Activated naive CD4-positive, alpha-beta T cell treated with Interleukin-2 at 50 U/mL for 16 hours (primary cell): Measurements from ENCODE around the gene C1orf174.
A peak's percentile ranks its signal among the peaks of the same experiment; 100 is the strongest.

Experiments
- DNase-seq: peaks from one replicate; pipeline ENCODE4 v3.0.0-alpha.2; 2020

The C1orf174 gene

GRCh38 chr1:3908886-3909517 is 8.9 kb upstream of the C1orf174 start:
- DNase-seq = no peak

GRCh38 chr1:3907621-3908165 is 7.6 kb upstream of the C1orf174 start:
- no peak for DNase-seq

GRCh38 chr1:3907031-3907534 is 7.0 kb upstream of the C1orf174 start:
- DNase-seq = peak; percentile 30

- DNase-seq = no peak
Observed at GRCh38 chr1:3906672-3907020, 6.6 kb upstream of the C1orf174 start.

GRCh38 chr1:3905953-3906671 is 6.0 kb upstream of the C1orf174 start:
- no peak for DNase-seq

GRCh38 chr1:3905266-3905952 is 5.3 kb upstream of the C1orf174 start:
- DNase-seq = no peak

- no peak for DNase-seq
Observed at GRCh38 chr1:3904843-3905185, 4.7 kb upstream of the C1orf174 start.

GRCh38 chr1:3904006-3904842 is 4.2 kb upstream of the C1orf174 start:
- DNase-seq = no peak

GRCh38 chr1:3903141-3904005 is 3.3 kb upstream of the C1orf174 start:
- no peak for DNase-seq

- DNase-seq = no peak
Observed at GRCh38 chr1:3902571-3903091, 2.6 kb upstream of the C1orf174 start.

GRCh38 chr1:3902111-3902511 is 2.0 kb upstream of the C1orf174 start:
- DNase-seq = peak; percentile 32

- peak; percentile 91 for DNase-seq
Observed at GRCh38 chr1:3900969-3901529, 977 bp upstream of the C1orf174 start.

- DNase-seq = peak; percentile 30
Observed at GRCh38 chr1:3899754-3900149, 320 bp downstream of the C1orf174 start.

- no peak for DNase-seq
Observed at GRCh38 chr1:3898994-3899753, 898 bp downstream of the C1orf174 start.

- DNase-seq = no peak
Observed at GRCh38 chr1:3898475-3898735, 1.7 kb downstream of the C1orf174 start.

- no peak for DNase-seq
Observed at GRCh38 chr1:3896396-3897000, 3.6 kb downstream of the C1orf174 start.

GRCh38 chr1:3895951-3896325 is 4.1 kb downstream of the C1orf174 start:
- no peak for DNase-seq

- no peak for DNase-seq
Observed at GRCh38 chr1:3895279-3895950, 4.7 kb downstream of the C1orf174 start.

GRCh38 chr1:3894626-3895278 is 5.3 kb downstream of the C1orf174 start:
- DNase-seq = no peak
